ENCODE results near the gene GALE.

GRCh38 chr1:23816906-23817305 is 16.4 kb upstream of the GALE start:
- TF ChIP-seq, protein P1, sequence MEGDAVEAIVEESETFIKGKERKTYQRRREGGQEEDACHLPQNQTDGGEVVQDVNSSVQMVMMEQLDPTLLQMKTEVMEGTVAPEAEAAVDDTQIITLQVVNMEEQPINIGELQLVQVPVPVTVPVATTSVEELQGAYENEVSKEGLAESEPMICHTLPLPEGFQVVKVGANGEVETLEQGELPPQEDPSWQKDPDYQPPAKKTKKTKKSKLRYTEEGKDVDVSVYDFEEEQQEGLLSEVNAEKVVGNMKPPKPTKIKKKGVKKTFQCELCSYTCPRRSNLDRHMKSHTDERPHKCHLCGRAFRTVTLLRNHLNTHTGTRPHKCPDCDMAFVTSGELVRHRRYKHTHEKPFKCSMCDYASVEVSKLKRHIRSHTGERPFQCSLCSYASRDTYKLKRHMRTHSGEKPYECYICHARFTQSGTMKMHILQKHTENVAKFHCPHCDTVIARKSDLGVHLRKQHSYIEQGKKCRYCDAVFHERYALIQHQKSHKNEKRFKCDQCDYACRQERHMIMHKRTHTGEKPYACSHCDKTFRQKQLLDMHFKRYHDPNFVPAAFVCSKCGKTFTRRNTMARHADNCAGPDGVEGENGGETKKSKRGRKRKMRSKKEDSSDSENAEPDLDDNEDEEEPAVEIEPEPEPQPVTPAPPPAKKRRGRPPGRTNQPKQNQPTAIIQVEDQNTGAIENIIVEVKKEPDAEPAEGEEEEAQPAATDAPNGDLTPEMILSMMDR (IDR thresholded peaks at IDR 0.05) = no peak
- no peak for TF ChIP-seq EZH2 (IDR thresholded peaks at IDR 0.05; ENCODE audit: borderline replicate concordance, insufficient read depth, low read depth, low read length, poor library complexity, severe bottlenecking)
